K562 (cell line): ENCODE results near the gene IPP. TPM values are rescaled to one million over a fixed set of nuclear protein-coding genes. Genes with fewer than 3 reads are reported as not detected.

Experiments used
- CBFB ChIP-seq: sonication (generic); formaldehyde crosslinking; IDR thresholded peaks from 2 replicates; pipeline ENCODE4 v1.4.0; 2020; ENCODE audit warnings: mild to moderate bottlenecking, missing genetic modification reagents
- CUX1 ChIP-seq: fragments of 200-800 bp; sonication (Bioruptor generic); IDR thresholded peaks from 2 replicates; pipeline ENCODE4 v1.6.1; 2016; ENCODE audit warnings: missing genetic modification characterization, missing compliant biosample characterization
- ETS1 ChIP-seq: conservative IDR thresholded peaks from 2 replicates; pipeline ENCODE4 v1.6.1; 2011; ENCODE audit warnings: low read depth, mild to moderate bottlenecking, low read length; ENCODE audit not compliant: control insufficient read depth
- GTF2E2 ChIP-seq: fragments of 200-800 bp; sonication (Bioruptor generic); IDR thresholded peaks from 2 replicates; pipeline ENCODE4 v1.6.1; 2016; ENCODE audit warnings: missing genetic modification characterization, missing compliant biosample characterization
- KAT7 ChIP-seq: sonication (generic); formaldehyde crosslinking; IDR thresholded peaks from 2 replicates; pipeline ENCODE4 v1.8.0; 2022; ENCODE audit warnings: missing genetic modification reagents, mild to moderate bottlenecking, borderline replicate concordance
- KLF1 ChIP-seq: fragments of 450-650 bp; IDR thresholded peaks from 2 replicates; pipeline ENCODE4 v1.6.1; 2016; ENCODE audit warnings: missing genetic modification characterization, missing compliant biosample characterization
- L3MBTL2 ChIP-seq: fragments of 450-650 bp; IDR thresholded peaks from 2 replicates; pipeline ENCODE4 v1.6.1; 2016; ENCODE audit warnings: mild to moderate bottlenecking, moderate library complexity
- MLLT1 ChIP-seq, 2 experiments: fragments of 450-650 bp; IDR thresholded peaks; 2 replicates each; pipeline ENCODE4 v1.6.1; 2016
- PBX2 ChIP-seq, 2 experiments: IDR thresholded peaks in 1 of 2; conservative IDR thresholded peaks in 1 of 2; 2 replicates each; pipeline ENCODE4 v1.6.1; 2016; ENCODE audit warnings: low read depth in 2 of 2, mild to moderate bottlenecking in 1 of 2, missing compliant biosample characterization in 1 of 2, missing genetic modification characterization in 1 of 2, moderate library complexity in 1 of 2
- PCBP1 ChIP-seq: fragments of 200-400 bp; formaldehyde crosslinking; IDR thresholded peaks from 2 replicates; pipeline ENCODE4 v1.6.1; 2018; ENCODE audit warnings: mild to moderate bottlenecking, low read depth, low read length; ENCODE audit not compliant: poor library complexity, severe bottlenecking
- RBFOX2 ChIP-seq: fragments of 200-400 bp; formaldehyde crosslinking; IDR thresholded peaks from 2 replicates; pipeline ENCODE4 v1.6.1; 2017; ENCODE audit warnings: low read depth, mild to moderate bottlenecking, low read length, moderate library complexity
- SPI1 ChIP-seq: IDR thresholded peaks from 2 replicates; pipeline ENCODE4 v1.6.1; 2011; ENCODE audit warnings: low read depth, low read length, control low read depth, borderline replicate concordance
- TFAP4 ChIP-seq: sonication (generic); formaldehyde crosslinking; IDR thresholded peaks from 2 replicates; pipeline ENCODE4 v1.8.0; 2022; ENCODE audit warnings: missing genetic modification reagents, mild to moderate bottlenecking, moderate library complexity, borderline replicate concordance
- polyA plus RNA-seq, 8 experiments: library from polyadenylated mRNA; depleted of rRNA in 4 of 8; stranded (reverse) in 5 of 8; unstranded in 3 of 8; fragments of >200 nt; fragmentation: Nextera tagmentation in 2 of 8; fragmentation: Illumina TruSeq in 1 of 8; extraction: Ambion mirVana in 2 of 8; extraction: Trizol in 1 of 8; gene quantifications; 2 replicates each; pipeline versions ENCODE4 v1.2.1 to v1.2.3, GENCODE V29; 2011 to 2014; ENCODE audit warnings: inconsistent platforms in 1 of 8, missing spikeins in 1 of 8
- total RNA-seq, 7 experiments: library from RNA; depleted of rRNA in 6 of 7; stranded (reverse); fragments of >200 nt in 6 of 7; fragmentation: Illumina TruSeq in 2 of 7; extraction: Trizol in 2 of 7; gene quantifications; 2 replicates each; pipeline versions ENCODE4 v1.2.1 to v1.2.3, GENCODE V29; 2011 to 2021; ENCODE audit warnings: low replicate concordance in 1 of 7

IPP gene
- total and polyA plus RNA-seq, 9 of the 15 experiments (the other 6 are each of a cell fraction or from before 2014, with no cell fraction given): 6.9 to 15.1 (median 9.7) TPM

GRCh38 chr1:45687014-45687753 lies 63.3 kb downstream of the IPP start (continued):
- 0 out of 2 replicates have a peak, but pooled peaks have one; percentile 4 for TF ChIP-seq CUX1
- peak; percentile 99 for TF ChIP-seq ETS1
- TF ChIP-seq MLLT1 (IDR thresholded peaks at IDR 0.05): peak; percentile 74 to 81; a peak in 3 of 4 replicates
- TF ChIP-seq GTF2E2 (tag): no peak; the same call in 1 of the 2 replicates
- TF ChIP-seq KAT7: no peak
- TF ChIP-seq KLF1 (tag): 0 out of 2 replicates have a peak, but pooled peaks have one; percentile 15
- peak; percentile 88 for TF ChIP-seq L3MBTL2
- 0 out of 2 replicates have a peak, but pooled peaks have one; percentile 4 for TF ChIP-seq SPI1
- peak; percentile 73 for TF ChIP-seq TFAP4 (CRISPR knock-in tag)
- peak; percentile 85 for TF ChIP-seq RBFOX2
- no peak for TF ChIP-seq PBX2 (CRISPR knock-in tag; IDR thresholded peaks at IDR 0.05; ENCODE audit: low read depth)
- TF ChIP-seq PBX2 (tag; conservative IDR thresholded peaks at IDR 0.05; ENCODE audit: low read depth): peak; percentile 35
- 0 out of 2 replicates have a peak, but pooled peaks have one; percentile 9 for TF ChIP-seq CBFB
- no peak for TF ChIP-seq PCBP1
